Measurements from ENCODE around the gene ELOB.
"Not testable (repeated sequence)": the region's sequence is repeated elsewhere in the genome, so short reads cannot be mapped to it uniquely, and the experiment has no call there.

ELOB gene

DNA sequence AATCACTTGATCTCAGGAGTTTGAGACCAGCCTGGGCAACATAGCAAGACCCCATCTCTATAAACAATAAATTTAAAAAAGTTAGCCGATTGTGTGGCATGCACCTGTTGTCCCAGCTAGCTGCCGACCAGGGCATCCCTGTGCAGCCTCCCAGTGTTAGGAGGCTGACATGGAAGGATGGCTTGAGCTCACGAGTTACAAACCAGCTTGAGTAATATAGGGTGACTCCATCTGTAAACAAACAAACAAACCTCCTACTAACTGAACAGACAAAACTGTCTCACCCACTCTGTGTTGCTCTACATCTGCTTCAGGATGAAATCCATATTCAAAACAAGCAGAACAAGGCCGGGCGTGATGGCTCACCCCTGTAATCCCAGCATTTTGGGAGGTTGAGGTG, 50.2 kb downstream of the ELOB start:
- no peak overlapping the region for H3K4me3 ChIP-seq
- no peaks in the 10 kb centered on the region for H4K20me1 ChIP-seq
- no peaks in the 10 kb centered on the region for H3K27me3 ChIP-seq
- H3K4me2 ChIP-seq = no peak overlapping the region
- H3K27ac ChIP-seq = no peak overlapping the region
- H3K9ac ChIP-seq = no peak overlapping the region
- no peaks in the 10 kb centered on the region for H3K36me3 ChIP-seq
- no peak for TF ChIP-seq Cebpa-rat (IDR thresholded peaks at IDR 0.05)
- peaks cover 9 to 24% (median 19%) of the 10 kb centered on the region in 10 experiments; a peak in 19 of 20 replicates for H3K4me1 ChIP-seq
- no peaks in the 10 kb centered on the region for H3K9me3 ChIP-seq (replicated peaks in 1 of 11)

DNA sequence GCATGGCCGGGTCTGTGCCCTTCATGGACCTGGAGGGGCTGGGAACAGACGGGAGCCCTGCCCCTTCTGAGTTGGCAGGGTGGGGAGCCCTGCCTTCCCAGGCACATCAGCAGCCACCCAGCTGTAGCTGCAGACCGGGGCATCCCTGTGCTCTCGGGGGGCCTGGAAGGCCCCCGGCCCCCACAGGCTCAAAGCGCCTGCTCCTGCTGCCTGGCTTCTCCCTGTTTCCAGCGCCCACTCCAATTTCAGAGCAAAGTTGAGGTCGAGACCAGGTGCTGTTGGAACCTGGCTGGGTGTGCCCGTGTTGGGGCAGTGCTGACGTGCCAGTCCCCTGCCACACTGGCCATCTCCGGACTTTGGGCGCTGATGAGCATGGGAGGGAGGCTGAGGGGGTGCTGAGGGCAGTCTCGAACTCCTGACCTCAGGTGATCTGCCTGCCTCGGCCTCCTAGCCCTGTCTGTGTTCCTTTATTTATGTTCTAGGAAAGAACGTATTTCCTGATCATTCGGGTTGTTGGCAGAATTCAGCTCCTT, 52.2 kb downstream of the ELOB start:
- H3K9me3 ChIP-seq (replicated peaks in 1 of 11) = no peaks in the 10 kb centered on the region
- no peak overlapping the region for H3K27ac ChIP-seq
- H3K36me3 ChIP-seq = no peaks in the 10 kb centered on the region
- H4K20me1 ChIP-seq = no peaks in the 10 kb centered on the region
- no peaks in the 10 kb centered on the region for H3K27me3 ChIP-seq
- no peak overlapping the region for H3K9ac ChIP-seq
- TF ChIP-seq Cebpa-rat (IDR thresholded peaks at IDR 0.05) = no peak
- H3K4me1 ChIP-seq = peaks cover 17 to 37% (median 27%) of the 10 kb centered on the region in 10 experiments
- no peak overlapping the region for H3K4me3 ChIP-seq
- H3K4me2 ChIP-seq = no peak overlapping the region

- no peaks in the 10 kb centered on the region for H3K9me3 ChIP-seq (replicated peaks in 1 of 11)
- no peak overlapping the region for H3K9ac ChIP-seq
- H3K4me1 ChIP-seq = peaks cover 23 to 44% (median 31%) of the 10 kb centered on the region in 10 experiments
- no peak for TF ChIP-seq Cebpa-rat (IDR thresholded peaks at IDR 0.05)
- no peaks in the 10 kb centered on the region for H3K27me3 ChIP-seq
- no peak overlapping the region for H3K27ac ChIP-seq
- H3K4me2 ChIP-seq = no peak overlapping the region
- H4K20me1 ChIP-seq = no peaks in the 10 kb centered on the region
- no peaks in the 10 kb centered on the region for H3K36me3 ChIP-seq
- H3K4me3 ChIP-seq = no peak overlapping the region
These were observed 52.9 kb downstream of the ELOB start for GRCh38 chr16:2724088-2724676.

DNA sequence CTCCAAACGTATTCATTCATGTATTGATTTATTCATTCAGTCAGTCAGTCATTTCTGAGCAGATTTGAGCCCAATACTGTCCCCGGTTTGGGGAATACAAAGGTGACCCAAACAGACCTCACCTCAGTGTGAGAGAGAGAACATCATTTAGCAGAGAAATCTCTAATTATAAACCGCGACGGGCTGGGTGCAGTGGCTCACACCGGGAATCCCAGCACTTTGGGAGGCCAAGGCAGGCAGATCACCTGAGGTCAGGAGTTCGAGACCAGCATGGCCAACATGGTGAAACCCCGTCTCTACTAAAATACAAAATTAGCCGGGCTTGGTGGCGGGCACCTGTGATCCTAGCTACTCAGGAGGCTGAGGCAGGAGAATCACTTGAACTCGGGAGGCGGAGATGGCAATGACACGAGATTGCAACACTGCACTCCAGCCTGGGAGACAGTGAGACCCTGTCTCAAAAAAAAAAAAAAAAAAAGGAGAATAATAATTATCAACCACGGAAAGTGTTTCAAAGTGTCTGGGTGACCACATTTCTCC, 55.4 kb downstream of the ELOB start:
- H3K27ac ChIP-seq = peak overlapping the region in 10 of 11 experiments; percentile 75 to 89 (median 84); a peak in 16 of 22 replicates
- H3K27me3 ChIP-seq; H3K9me3 ChIP-seq (replicated peaks in 1 of 11); H3K36me3 ChIP-seq: not testable (repeated sequence)
- peak overlapping the region; percentile 66 to 78 (median 73) for H3K4me2 ChIP-seq
- H3K4me1 ChIP-seq = peaks cover 33 to 54% (median 42%) of the 10 kb centered on the region in 10 experiments
- peak overlapping the region; percentile 55 to 75 (median 64); a peak in 19 of 20 replicates for H3K4me3 ChIP-seq
- peaks cover 0 to 12% (median 0%) of the 10 kb centered on the region in 11 experiments; a peak in 4 of 22 replicates for H4K20me1 ChIP-seq
- H3K9ac ChIP-seq = peak overlapping the region in 10 of 11 experiments; percentile 76 to 88 (median 84); a peak in 19 of 22 replicates
